Subcutaneous abdominal adipose tissue (tissue), 5 donors: Measurements from ENCODE around the gene OLFML2B.
"Not testable (repeated sequence)": the region's sequence is repeated elsewhere in the genome, so short reads cannot be mapped to it uniquely, and the experiment has no call there.

ENCODE experiments used
- H3K27ac ChIP-seq: one replicate; pipeline ENCODE4 v1.7.0; 2013; ENCODE audit warnings: low read depth, mild to moderate bottlenecking, inconsistent platforms, low read length, moderate library complexity
- H3K27me3 ChIP-seq, 5 donors: one replicate each; pipeline ENCODE4 v1.7.0; 2013; ENCODE audit warnings: low read length in 5 of 5, inconsistent platforms in 1 of 5; ENCODE audit not compliant: control insufficient read depth in 5 of 5, insufficient read depth in 4 of 5
- H3K36me3 ChIP-seq, 5 donors: one replicate each; pipeline ENCODE4 v1.7.0; 2013; ENCODE audit warnings: low read length in 5 of 5; ENCODE audit not compliant: control insufficient read depth in 5 of 5, insufficient read depth in 5 of 5
- H3K4me1 ChIP-seq, 5 donors: one replicate each; pipeline ENCODE4 v1.7.0; 2013; ENCODE audit warnings: low read length in 5 of 5, mild to moderate bottlenecking in 3 of 5, moderate library complexity in 1 of 5; ENCODE audit not compliant: control insufficient read depth in 5 of 5, insufficient read depth in 5 of 5
- H3K4me3 ChIP-seq, 5 donors: one replicate each; pipeline ENCODE4 v1.7.0; 2013; ENCODE audit warnings: low read length in 5 of 5, low read depth in 1 of 5
- H3K9ac ChIP-seq, 5 donors: one replicate each; pipeline ENCODE4 v1.7.0; 2013; ENCODE audit warnings: low read length in 5 of 5, mild to moderate bottlenecking in 4 of 5, moderate library complexity in 3 of 5
- H3K9me3 ChIP-seq, 5 donors: one replicate each; pipeline ENCODE4 v1.7.0; 2013; ENCODE audit warnings: low read length in 5 of 5; ENCODE audit not compliant: control insufficient read depth in 5 of 5
- donor health status: healthy.
- donor health status: healthy.
- donor health status: healthy.
- donor health status: healthy.
- donor health status: healthy.

The OLFML2B gene

DNA sequence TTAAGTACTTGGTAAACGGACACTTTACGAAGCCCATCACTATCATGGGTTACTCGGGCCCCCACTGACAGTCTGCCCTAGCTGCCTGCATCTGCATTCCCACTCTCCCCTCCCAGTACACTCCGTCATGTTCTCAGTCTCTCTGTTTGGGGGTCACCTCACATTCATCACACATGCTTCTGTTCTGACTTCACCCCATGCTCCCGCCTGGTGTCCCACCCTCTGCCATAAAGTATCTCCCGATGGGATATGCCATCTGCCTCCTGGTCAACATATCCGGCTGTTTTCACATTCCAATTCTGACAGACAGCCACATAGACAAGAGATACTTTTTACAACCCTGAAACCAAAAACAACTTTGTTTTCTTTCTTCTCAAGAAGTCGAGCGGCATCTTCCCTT lies 1.0 kb downstream of the OLFML2B start:
- no peak overlapping the region for H3K9ac ChIP-seq
- peaks cover 0 to 4% (median 0%) of the 10 kb centered on the region in 5 donors for H3K9me3 ChIP-seq
- peaks cover 0 to 20% (median 7%) of the 10 kb centered on the region in 5 donors for H3K27me3 ChIP-seq
- H3K4me3 ChIP-seq, result peak overlapping the region in 4 of 5 donors; percentile 69 to 81 (median 76)
- no peak overlapping the region for H3K27ac ChIP-seq
- H3K4me1 ChIP-seq, result peaks cover 0 to 52% (median 34%) of the 10 kb centered on the region in 5 donors
- H3K36me3 ChIP-seq, result peaks cover 0 to 4% (median 0%) of the 10 kb centered on the region in 5 donors

DNA sequence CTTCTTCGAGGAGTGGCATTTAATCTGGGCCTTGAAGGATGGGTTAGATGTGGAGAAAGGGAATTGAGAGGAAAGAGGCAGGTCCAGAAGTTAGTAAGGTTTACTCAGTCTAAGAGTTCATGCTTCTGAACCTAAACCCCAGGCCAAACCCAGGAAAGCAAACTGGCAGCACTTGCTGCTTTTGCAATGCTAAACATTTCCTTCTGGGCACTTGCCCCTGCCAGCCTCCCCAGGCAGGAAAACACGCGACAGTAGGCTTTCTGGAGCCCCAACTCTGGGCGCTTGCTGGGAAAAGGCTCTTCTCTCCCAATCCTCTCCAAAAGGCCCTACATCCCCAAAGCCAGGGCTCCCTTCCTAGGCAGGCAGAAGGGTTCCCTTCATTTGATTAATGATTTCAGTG lies 2.5 kb downstream of the OLFML2B start:
- Histone ChIP-seq H3K4me1 (peaks cover 0 to 52% (median 34%) of the 10 kb centered on the region in 5 donors), H3K4me3 (peak overlapping the region in 2 of 5 donors; percentile 7 to 48), H3K9me3 (no peaks in the 10 kb centered on the region), H3K9ac (no peak overlapping the region), H3K27ac (no peak overlapping the region), H3K27me3 (peaks cover 0 to 20% (median 7%) of the 10 kb centered on the region in 5 donors), H3K36me3 (peaks cover 0 to 8% (median 0%) of the 10 kb centered on the region in 5 donors)

DNA sequence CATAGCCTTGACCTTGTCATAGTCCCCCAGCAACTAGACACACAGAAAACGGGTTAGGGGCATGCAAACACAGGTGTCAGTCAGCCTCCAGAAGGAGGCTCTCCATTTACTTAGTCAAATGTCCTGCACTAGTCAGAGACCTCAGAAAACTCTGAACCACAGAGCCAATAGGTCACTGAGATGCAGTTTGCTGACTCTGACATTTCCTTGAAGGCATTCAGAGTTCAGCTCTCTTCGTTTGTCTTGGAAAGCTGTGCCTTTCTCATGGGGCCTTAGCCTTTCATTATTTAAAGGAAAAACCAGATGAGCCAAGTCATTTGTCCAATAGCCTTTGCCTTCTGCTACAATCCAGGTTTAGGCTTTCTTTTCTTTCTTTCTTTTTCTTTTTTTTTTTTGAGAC lies 3.5 kb downstream of the OLFML2B start:
- Histone ChIP-seq H3K4me1 (peaks cover 0 to 52% (median 34%) of the 10 kb centered on the region in 5 donors), H3K9ac (no peak overlapping the region), H3K9me3 (no peaks in the 10 kb centered on the region), H3K27me3 (peaks cover 0 to 20% (median 7%) of the 10 kb centered on the region in 5 donors), H3K36me3 (peaks cover 0 to 14% (median 0%) of the 10 kb centered on the region in 5 donors), H3K27ac (no peak overlapping the region), H3K4me3 (no peak overlapping the region)

DNA sequence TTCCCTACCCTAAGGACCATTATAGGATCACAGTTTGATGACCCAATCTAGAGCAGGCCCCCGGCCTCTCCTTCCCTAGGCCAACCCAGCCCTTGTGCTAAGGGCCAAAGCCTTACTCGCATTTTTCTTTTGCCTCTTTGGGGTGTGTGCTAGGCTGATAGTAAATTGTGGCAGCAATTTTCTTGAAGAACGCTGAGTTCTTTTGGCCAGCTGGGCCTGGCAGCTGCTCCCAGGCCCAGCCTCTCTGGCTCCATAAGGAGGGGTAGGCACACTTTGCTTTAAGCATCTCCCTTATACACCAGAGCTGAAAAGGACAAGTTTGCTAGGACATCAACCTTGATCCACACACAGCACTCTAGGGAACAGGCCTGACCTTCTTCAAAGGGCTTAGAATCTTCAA lies 4.2 kb downstream of the OLFML2B start:
- Histone ChIP-seq H3K4me1 (peaks cover 0 to 50% (median 32%) of the 10 kb centered on the region in 5 donors), H3K4me3 (no peak overlapping the region), H3K27ac (no peak overlapping the region), H3K9ac (no peak overlapping the region), H3K36me3 (peaks cover 0 to 15% (median 0%) of the 10 kb centered on the region in 5 donors), H3K27me3 (peaks cover 0 to 19% (median 6%) of the 10 kb centered on the region in 5 donors), H3K9me3 (no peaks in the 10 kb centered on the region)

DNA sequence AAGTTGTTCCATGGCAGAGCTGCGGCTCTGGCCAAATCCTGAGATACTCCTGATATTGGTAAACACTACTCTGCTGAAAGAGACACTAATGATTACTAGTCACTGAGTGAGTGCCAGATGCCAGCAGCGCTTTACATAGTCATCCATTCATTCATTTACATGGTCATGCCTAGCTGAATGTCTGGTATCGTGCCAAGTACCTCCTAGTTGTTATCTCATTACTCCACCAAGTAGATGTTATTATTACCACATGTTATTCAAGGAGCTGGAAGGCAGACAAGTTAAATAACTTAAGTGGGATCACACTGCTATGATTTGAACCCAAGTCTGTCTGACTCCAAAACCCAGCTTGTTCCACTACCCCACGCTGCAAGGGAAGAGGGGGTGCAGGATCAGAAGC lies 4.7 kb downstream of the OLFML2B start:
- peaks cover 0 to 15% (median 0%) of the 10 kb centered on the region in 5 donors for H3K36me3 ChIP-seq
- no peak overlapping the region for H3K9ac ChIP-seq
- peaks cover 0 to 46% (median 28%) of the 10 kb centered on the region in 5 donors for H3K4me1 ChIP-seq
- peaks cover 0 to 14% (median 6%) of the 10 kb centered on the region in 5 donors for H3K27me3 ChIP-seq
- H3K9me3 ChIP-seq, result no peaks in the 10 kb centered on the region
- no peak overlapping the region for H3K4me3 ChIP-seq
- H3K27ac ChIP-seq, result no peak overlapping the region

DNA sequence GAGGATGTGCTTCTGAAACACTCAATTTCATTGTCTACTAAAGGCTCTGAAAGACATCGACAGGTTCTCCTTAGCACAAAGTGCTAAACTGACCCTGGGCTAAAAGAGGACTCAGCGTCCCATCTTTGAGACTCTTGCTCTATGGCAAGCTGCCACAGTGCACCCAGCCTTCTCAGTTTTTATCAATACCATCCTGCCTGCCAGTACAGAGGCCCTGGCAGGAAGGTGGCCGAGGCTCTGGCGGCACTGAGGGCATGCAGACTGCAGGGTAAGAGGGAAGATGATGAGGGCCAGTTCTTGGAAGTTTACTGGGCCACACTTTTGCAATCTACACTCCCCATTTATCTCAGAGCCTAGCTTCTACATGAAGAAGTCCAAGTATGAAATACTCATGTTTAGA lies 5.3 kb downstream of the OLFML2B start:
- Histone ChIP-seq H3K9ac (no peak overlapping the region), H3K27me3 (peaks cover 0 to 9% (median 4%) of the 10 kb centered on the region in 5 donors), H3K9me3 (peaks cover 0 to 2% (median under 1%) of the 10 kb centered on the region in 5 donors), H3K27ac (no peak overlapping the region), H3K4me1 (peaks cover 0 to 40% (median 22%) of the 10 kb centered on the region in 5 donors), H3K36me3 (peaks cover 0 to 16% (median 0%) of the 10 kb centered on the region in 5 donors), H3K4me3 (no peak overlapping the region)

GRCh38 chr1:162017791-162018190 lies 5.9 kb downstream of the OLFML2B start:
- H3K4me1 ChIP-seq, result peaks cover 0 to 34% (median 17%) of the 10 kb centered on the region in 5 donors
- not testable (repeated sequence) for H3K9ac ChIP-seq, H3K4me3 ChIP-seq, H3K9me3 ChIP-seq, H3K27ac ChIP-seq, H3K27me3 ChIP-seq
- H3K36me3 ChIP-seq, result peaks cover 0 to 17% (median 0%) of the 10 kb centered on the region in 5 donors

DNA sequence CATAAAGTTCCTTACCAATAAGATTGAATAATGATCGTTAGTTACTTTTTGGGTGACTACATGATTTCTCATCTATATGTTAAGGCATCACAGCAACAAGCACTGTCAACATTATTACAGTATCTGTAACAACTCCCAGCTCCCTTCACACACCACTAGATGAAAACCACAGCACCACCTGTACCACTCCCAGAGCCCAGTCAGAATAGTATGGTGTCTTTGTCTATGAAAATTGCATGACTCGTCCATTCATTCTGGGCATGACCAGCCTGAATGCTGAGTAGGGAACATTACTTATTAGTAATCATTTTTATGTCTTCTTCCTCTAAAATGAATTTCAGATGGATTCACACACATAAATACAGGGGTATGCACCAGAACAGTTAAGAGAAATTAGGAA lies 7.0 kb downstream of the OLFML2B start:
- Histone ChIP-seq H3K9me3 (peaks cover 0 to 7% (median 6%) of the 10 kb centered on the region in 5 donors), H3K27ac (no peak overlapping the region), H3K4me1 (peaks cover 0 to 23% (median 17%) of the 10 kb centered on the region in 5 donors), H3K27me3 (no peaks in the 10 kb centered on the region), H3K36me3 (peaks cover 0 to 23% (median 0%) of the 10 kb centered on the region in 5 donors), H3K9ac (no peak overlapping the region), H3K4me3 (no peak overlapping the region)

- Histone ChIP-seq H3K9ac (no peak overlapping the region), H3K36me3 (peaks cover 0 to 28% (median 0%) of the 10 kb centered on the region in 5 donors), H3K9me3 (peaks cover 0 to 7% (median 6%) of the 10 kb centered on the region in 5 donors), H3K27ac (no peak overlapping the region), H3K4me3 (no peak overlapping the region), H3K4me1 (peaks cover 0 to 14% (median 10%) of the 10 kb centered on the region in 5 donors), H3K27me3 (no peaks in the 10 kb centered on the region)
Measured at GRCh38 chr1:162015196-162015595, 8.5 kb downstream of the OLFML2B start.

DNA sequence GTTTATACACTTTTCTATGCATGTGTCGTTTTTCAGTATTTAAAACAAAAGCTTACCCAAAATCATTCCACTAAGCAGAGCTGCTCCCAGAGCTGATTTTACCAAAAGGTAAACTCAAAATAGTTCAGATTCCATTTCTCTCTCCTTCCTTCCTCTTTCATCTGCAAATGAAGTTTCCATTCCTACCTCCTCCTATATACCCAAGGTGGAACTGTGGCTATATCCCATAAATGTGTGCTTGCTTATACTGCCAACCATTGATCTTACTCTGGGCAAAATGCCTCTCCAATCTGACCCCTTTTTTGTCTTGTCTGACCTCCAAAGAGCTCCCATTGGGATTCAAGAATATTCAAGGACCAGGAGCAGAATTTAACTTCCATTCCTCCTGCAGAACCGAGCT lies 9.5 kb downstream of the OLFML2B start:
- H3K36me3 ChIP-seq, result peaks cover 0 to 28% (median 0%) of the 10 kb centered on the region in 5 donors

More for the DNA sequence above, 9.5 kb downstream of the OLFML2B start:
- Histone ChIP-seq H3K4me3 (no peak overlapping the region), H3K9me3 (peaks cover 0 to 7% (median 6%) of the 10 kb centered on the region in 5 donors), H3K27me3 (no peaks in the 10 kb centered on the region), H3K27ac (no peak overlapping the region), H3K9ac (no peak overlapping the region), H3K4me1 (peaks cover 0 to 4% (median 2%) of the 10 kb centered on the region in 5 donors)
